NB4 (cell line): ENCODE results near the gene PHF24.

Experiments used
- CTCF ChIP-seq: IDR thresholded peaks from one replicate; pipeline ENCODE4 v1.5.1; 2012; ENCODE audit warnings: low read depth, low read length
- MYC ChIP-seq: IDR thresholded peaks from 2 replicates; pipeline ENCODE4 v1.6.1; 2011; ENCODE audit warnings: low read depth, low read length

GRCh38 chr9:35027374-35027773, 69.3 kb downstream of the PHF24 start:
- no peak for TF ChIP-seq CTCF
- no peak for TF ChIP-seq MYC
